Endodermal cell (in vitro differentiated cells): ENCODE results near the gene DUS3L. TPM values are rescaled to one million over a fixed set of nuclear protein-coding genes. Genes with fewer than 3 reads are reported as not detected.

ENCODE experiments used
- DNase-seq: peaks from one replicate; pipeline ENCODE4 v3.0.0-alpha.2; 2017
- H3K27ac ChIP-seq: 2 replicates; pipeline ENCODE4 v1.5.1; 2013; ENCODE audit warnings: mild to moderate bottlenecking, low read depth, low read length, moderate library complexity
- H3K27me3 ChIP-seq: 2 replicates; pipeline ENCODE4 v1.6.1; 2013; ENCODE audit warnings: mild to moderate bottlenecking, low read length, moderate library complexity; ENCODE audit not compliant: insufficient read depth, control insufficient read depth, poor library complexity, severe bottlenecking
- H3K36me3 ChIP-seq: 2 replicates; pipeline ENCODE4 v1.7.0; 2013; ENCODE audit warnings: mild to moderate bottlenecking, low read length, moderate library complexity; ENCODE audit not compliant: control insufficient read depth, insufficient read depth
- H3K4me1 ChIP-seq: one replicate; pipeline ENCODE4 v1.7.0; 2013; ENCODE audit warnings: low read length; ENCODE audit not compliant: control insufficient read depth, insufficient read depth
- H3K4me3 ChIP-seq: 2 replicates; pipeline ENCODE4 v1.5.1; 2013; ENCODE audit warnings: mild to moderate bottlenecking, low read length, moderate library complexity
- H3K9ac ChIP-seq: 2 replicates; pipeline ENCODE4 v1.6.1; 2013; ENCODE audit warnings: mild to moderate bottlenecking, low read length, moderate library complexity; ENCODE audit not compliant: poor library complexity, severe bottlenecking; ENCODE audit errors: extremely low read depth
- H3K9me3 ChIP-seq: 2 replicates; pipeline ENCODE4 v1.6.1; 2013; ENCODE audit warnings: mild to moderate bottlenecking, low read length, moderate library complexity; ENCODE audit not compliant: control insufficient read depth
- H3K27ac Mint-ChIP-seq: 2 replicates; pipeline ENCODE4 v1.8.0; 2020; ENCODE audit warnings: mixed read lengths
- H3K27me3 Mint-ChIP-seq: 2 replicates; pipeline ENCODE4 v1.8.0; 2021; ENCODE audit warnings: mild to moderate bottlenecking, mixed read lengths; ENCODE audit not compliant: insufficient read depth
- H3K36me3 Mint-ChIP-seq: 2 replicates; pipeline ENCODE4 v1.8.0; 2020; ENCODE audit warnings: low read depth, mixed read lengths
- H3K4me1 Mint-ChIP-seq: 2 replicates; pipeline ENCODE4 v1.8.0; 2020; ENCODE audit warnings: mixed read lengths
- H3K4me3 Mint-ChIP-seq: 2 replicates; pipeline ENCODE4 v1.8.0; 2020; ENCODE audit warnings: mild to moderate bottlenecking, moderate library complexity, mixed read lengths
- H3K9me3 Mint-ChIP-seq: 2 replicates; pipeline ENCODE4 v1.8.0; 2020; ENCODE audit warnings: mild to moderate bottlenecking, mixed read lengths
- WGBS, 2 experiments: methylation state at CpG; one replicate each; pipeline versions ENCODE4 v1.1.5 to v1.1.7; 2013; ENCODE audit warnings: missing lambda C conversion rate in 2 of 2, mixed read lengths in 1 of 2; ENCODE audit not compliant: insufficient coverage in 1 of 2, insufficient read length in 1 of 2; 5-methylcytosine and 5-hydroxymethylcytosine counted together
- total RNA-seq, 2 donors: library from RNA; stranded (reverse); fragmentation: NEBNext Ultra II Directional in 1 of 2; extraction: Animal tissue kit (Norgen Biotek cat#: 25700) in 1 of 2; gene quantifications; 2 replicates in 1 of 2; 3 replicates in 1 of 2; pipeline ENCODE4 v1.2.1, GENCODE V29; 2021
- TF ChIP-seq, protein P1 (sequence below): fragments of 200-600 bp; sonication (generic); conservative IDR thresholded peaks from 2 replicates; pipeline ENCODE4 v1.5.0; 2021; ENCODE audit warnings: antibody characterized with exemption, mild to moderate bottlenecking

DUS3L gene
- total RNA-seq, 2 donors from 2014 or later: 19.6 to 36.8 TPM

DNA sequence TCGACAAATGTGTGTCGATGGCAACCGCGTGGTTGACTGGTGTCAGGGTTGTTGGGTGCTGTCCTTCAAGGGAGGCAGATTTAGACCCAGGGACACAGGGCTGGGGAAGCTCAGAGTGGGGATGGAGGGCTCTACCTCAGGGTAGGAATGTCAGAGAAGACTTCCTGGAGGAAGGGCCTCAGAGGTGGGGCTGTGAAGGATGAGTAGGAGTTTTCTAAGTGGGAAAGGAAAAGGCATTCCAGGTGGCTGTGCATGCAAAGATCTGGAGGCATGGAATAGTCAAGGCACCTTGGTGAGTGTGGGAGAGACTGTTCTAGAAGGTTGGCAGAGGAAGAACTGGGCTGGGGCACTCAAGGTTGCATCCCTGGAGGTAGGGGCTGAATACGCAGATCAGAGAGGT, 15.9 kb upstream of the DUS3L start:
- Mint-ChIP-seq H3K4me3 (no peak overlapping the region), H3K27me3 (peaks cover 26% of the 10 kb centered on the region), H3K4me1 (peaks cover 8% of the 10 kb centered on the region), H3K27ac (no peak overlapping the region), H3K9me3 (no peaks in the 10 kb centered on the region), H3K36me3 (no peaks in the 10 kb centered on the region)
- no peaks in the 10 kb centered on the region for H3K9me3 ChIP-seq
- H3K4me1 ChIP-seq: no peaks in the 10 kb centered on the region
- no peak for DNase-seq
- H3K36me3 ChIP-seq: no peaks in the 10 kb centered on the region
- TF ChIP-seq, protein P1, sequence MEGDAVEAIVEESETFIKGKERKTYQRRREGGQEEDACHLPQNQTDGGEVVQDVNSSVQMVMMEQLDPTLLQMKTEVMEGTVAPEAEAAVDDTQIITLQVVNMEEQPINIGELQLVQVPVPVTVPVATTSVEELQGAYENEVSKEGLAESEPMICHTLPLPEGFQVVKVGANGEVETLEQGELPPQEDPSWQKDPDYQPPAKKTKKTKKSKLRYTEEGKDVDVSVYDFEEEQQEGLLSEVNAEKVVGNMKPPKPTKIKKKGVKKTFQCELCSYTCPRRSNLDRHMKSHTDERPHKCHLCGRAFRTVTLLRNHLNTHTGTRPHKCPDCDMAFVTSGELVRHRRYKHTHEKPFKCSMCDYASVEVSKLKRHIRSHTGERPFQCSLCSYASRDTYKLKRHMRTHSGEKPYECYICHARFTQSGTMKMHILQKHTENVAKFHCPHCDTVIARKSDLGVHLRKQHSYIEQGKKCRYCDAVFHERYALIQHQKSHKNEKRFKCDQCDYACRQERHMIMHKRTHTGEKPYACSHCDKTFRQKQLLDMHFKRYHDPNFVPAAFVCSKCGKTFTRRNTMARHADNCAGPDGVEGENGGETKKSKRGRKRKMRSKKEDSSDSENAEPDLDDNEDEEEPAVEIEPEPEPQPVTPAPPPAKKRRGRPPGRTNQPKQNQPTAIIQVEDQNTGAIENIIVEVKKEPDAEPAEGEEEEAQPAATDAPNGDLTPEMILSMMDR: no peak
- peaks cover 19% of the 10 kb centered on the region for H3K27me3 ChIP-seq
- no peak overlapping the region for H3K9ac ChIP-seq
- H3K27ac ChIP-seq: no peak overlapping the region
- 88 to 89% methylated on average over 4 to 5 of the region's 5 CpGs for WGBS, 2 experiments
- no peak overlapping the region for H3K4me3 ChIP-seq

DNA sequence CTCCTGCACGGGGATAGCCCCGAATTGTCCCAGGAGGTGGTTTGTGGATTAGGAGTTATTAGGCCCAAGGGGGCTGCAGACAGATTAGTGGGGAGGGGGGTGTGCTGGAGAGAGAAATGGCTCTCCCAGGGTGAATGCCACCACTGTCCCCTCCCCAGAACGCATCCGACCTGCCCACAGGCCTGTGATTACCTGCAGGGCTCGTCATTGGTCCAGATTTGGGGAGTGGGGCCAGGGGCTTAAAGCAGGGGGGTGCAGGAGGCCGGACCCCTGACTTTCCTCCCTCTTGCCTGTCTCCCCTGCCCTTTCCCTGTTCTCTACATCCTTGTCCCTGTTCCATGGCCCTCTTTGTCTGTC, 15.1 kb upstream of the DUS3L start:
- 30% methylated on average over 6 of the region's 6 CpGs; no CpG with 5 or more reads in 1 of the 2 experiments for WGBS, 2 experiments
- H3K9me3 Mint-ChIP-seq: no peaks in the 10 kb centered on the region
- Histone ChIP-seq H3K36me3 (no peaks in the 10 kb centered on the region), H3K27ac (no peak overlapping the region), H3K9ac (no peak overlapping the region), H3K27me3 (peaks cover 19% of the 10 kb centered on the region), H3K4me3 (no peak overlapping the region), H3K9me3 (no peaks in the 10 kb centered on the region), H3K4me1 (no peaks in the 10 kb centered on the region)
- H3K27ac Mint-ChIP-seq: no peak overlapping the region
- peaks cover 8% of the 10 kb centered on the region for H3K4me1 Mint-ChIP-seq
- TF ChIP-seq, protein P1: no peak
- peaks cover 29% of the 10 kb centered on the region for H3K27me3 Mint-ChIP-seq
- H3K36me3 Mint-ChIP-seq: no peaks in the 10 kb centered on the region
- DNase-seq: no peak
- H3K4me3 Mint-ChIP-seq: peak overlapping the region; percentile 62

DNA sequence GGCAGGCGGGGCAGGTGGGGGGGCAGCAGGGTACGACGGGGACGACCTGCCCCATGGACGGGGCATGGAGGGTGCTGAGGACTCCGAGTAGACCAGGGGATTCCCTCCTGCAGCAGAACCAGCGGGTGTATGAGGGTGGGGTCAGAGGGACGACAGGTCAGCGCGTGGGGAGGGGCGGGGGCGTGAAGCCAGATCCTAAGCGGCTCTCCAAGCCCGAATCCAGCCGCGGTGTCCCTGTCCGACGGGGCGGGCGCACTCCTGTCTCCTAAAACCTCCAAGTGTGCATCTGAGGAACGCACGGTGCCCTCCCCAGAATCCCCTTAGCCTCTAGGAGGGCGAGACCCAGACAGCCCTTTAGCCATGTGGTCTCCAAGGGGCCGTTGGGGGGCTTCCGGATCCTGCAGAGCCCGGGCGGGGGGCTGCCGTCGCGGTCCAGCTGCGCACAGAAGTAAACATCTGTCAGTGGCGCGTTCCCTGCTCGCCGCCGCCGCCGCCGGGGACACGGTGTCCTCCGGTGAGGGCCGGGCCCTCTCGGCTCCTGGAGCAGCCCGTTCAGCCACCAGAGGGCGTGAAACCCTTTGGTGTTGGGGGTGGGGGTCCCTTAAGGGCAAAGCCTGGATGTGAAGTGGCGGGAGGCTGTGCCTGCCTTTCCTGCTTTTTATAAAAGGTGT, 14.6 kb upstream of the DUS3L start:
- H3K4me1 Mint-ChIP-seq: peaks cover 8% of the 10 kb centered on the region
- Histone ChIP-seq H3K27me3 (peaks cover 19% of the 10 kb centered on the region), H3K36me3 (no peaks in the 10 kb centered on the region), H3K9ac (no peak overlapping the region), H3K27ac (no peak overlapping the region), H3K4me1 (no peaks in the 10 kb centered on the region), H3K4me3 (peak overlapping the region; percentile 69), H3K9me3 (no peaks in the 10 kb centered on the region)
- no peaks in the 10 kb centered on the region for H3K36me3 Mint-ChIP-seq
- no peak overlapping the region for H3K27ac Mint-ChIP-seq
- DNase-seq: peak; percentile 97
- H3K9me3 Mint-ChIP-seq: no peaks in the 10 kb centered on the region
- WGBS, 2 experiments: 2 to 5% methylated on average over 8 to 46 of the region's 46 CpGs
- H3K27me3 Mint-ChIP-seq: peaks cover 31% of the 10 kb centered on the region
- TF ChIP-seq, protein P1: peak; percentile 92
- peak overlapping the region; percentile 62 for H3K4me3 Mint-ChIP-seq
